Measurements from ENCODE around the gene ETS1.

Gene ETS1

GRCh38 chr11:128587415-128587814, at the start of gene ETS1:
Gene ETS1, minus strand, starts transcription at chr11:128587558. Its CDS starts 14,428 bp downstream, at chr11:128573130.
- DNase-seq = peak; percentile 20

GRCh38 chr11:128634395-128634794, 47.0 kb upstream of the ETS1 start:
- no peak for DNase-seq

- DNase-seq = no peak
These were observed 46.1 kb upstream of the ETS1 start for GRCh38 chr11:128633384-128633965.

GRCh38 chr11:128632141-128632791, 44.9 kb upstream of the ETS1 start:
- DNase-seq = no peak

GRCh38 chr11:128630367-128631230, 43.2 kb upstream of the ETS1 start:
- DNase-seq = peak; percentile 66

GRCh38 chr11:128629516-128630106, 42.3 kb upstream of the ETS1 start:
- no peak for DNase-seq

- DNase-seq = no peak
These were observed 41.3 kb upstream of the ETS1 start for GRCh38 chr11:128628686-128629085.

GRCh38 chr11:128628325-128628673, 40.9 kb upstream of the ETS1 start:
- DNase-seq = no peak

GRCh38 chr11:128627666-128628324, 40.4 kb upstream of the ETS1 start:
- DNase-seq = no peak

GRCh38 chr11:128626913-128627665, 39.7 kb upstream of the ETS1 start:
- no peak for DNase-seq

- DNase-seq = no peak
These were observed 38.4 kb upstream of the ETS1 start for GRCh38 chr11:128625746-128626145.

- no peak for DNase-seq
These were observed 38.0 kb upstream of the ETS1 start for GRCh38 chr11:128625326-128625725.

- peak; percentile 24 for DNase-seq
These were observed 37.2 kb upstream of the ETS1 start for GRCh38 chr11:128624269-128625175.

- DNase-seq = no peak
These were observed 35.7 kb upstream of the ETS1 start for GRCh38 chr11:128623091-128623490.

- no peak for DNase-seq
These were observed 34.5 kb upstream of the ETS1 start for GRCh38 chr11:128621601-128622501.

- no peak for DNase-seq
These were observed 33.1 kb upstream of the ETS1 start for GRCh38 chr11:128620309-128621100.

- DNase-seq = no peak
These were observed 32.4 kb upstream of the ETS1 start for GRCh38 chr11:128619540-128620308.

GRCh38 chr11:128619007-128619406, 31.6 kb upstream of the ETS1 start:
- no peak for DNase-seq
